Middle frontal gyrus (tissue), 1 donor: ENCODE results near the gene CCNC.

Source experiments
- DNase-seq: peaks from one replicate; pipeline ENCODE4 v3.0.0-alpha.2; 2015; ENCODE audit warnings: low spot score; ENCODE audit errors: extremely low spot score

Gene CCNC

GRCh38 chr6:99548706-99549105 is 19.8 kb downstream of the CCNC start:
- no peak for DNase-seq

- no peak for DNase-seq
Measured at GRCh38 chr6:99547526-99547925, 20.9 kb downstream of the CCNC start.

GRCh38 chr6:99545442-99545841 is 23.0 kb downstream of the CCNC start:
- DNase-seq: no peak

DNA sequence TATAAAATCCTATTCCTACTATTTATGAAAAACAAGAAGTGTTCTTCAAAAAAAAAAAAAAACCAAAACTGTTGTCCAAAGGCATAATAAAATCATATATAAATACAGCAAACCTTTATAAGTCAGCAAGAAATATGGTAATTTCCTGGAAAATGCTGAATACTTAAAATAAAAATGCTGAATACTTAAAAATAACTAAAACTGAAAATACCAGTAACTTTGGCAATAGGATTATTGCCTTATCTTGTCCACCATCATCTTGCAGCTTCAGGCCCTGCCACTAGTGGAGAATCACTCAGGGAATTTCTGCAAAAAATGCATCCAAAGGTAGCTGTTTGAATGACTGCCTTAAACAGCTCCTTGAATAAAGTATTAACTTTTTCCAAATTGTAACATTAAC is 24.5 kb downstream of the CCNC start:
- DNase-seq: no peak

- DNase-seq: no peak
Measured at GRCh38 chr6:99530627-99531026, 37.8 kb downstream of the CCNC start.

DNA sequence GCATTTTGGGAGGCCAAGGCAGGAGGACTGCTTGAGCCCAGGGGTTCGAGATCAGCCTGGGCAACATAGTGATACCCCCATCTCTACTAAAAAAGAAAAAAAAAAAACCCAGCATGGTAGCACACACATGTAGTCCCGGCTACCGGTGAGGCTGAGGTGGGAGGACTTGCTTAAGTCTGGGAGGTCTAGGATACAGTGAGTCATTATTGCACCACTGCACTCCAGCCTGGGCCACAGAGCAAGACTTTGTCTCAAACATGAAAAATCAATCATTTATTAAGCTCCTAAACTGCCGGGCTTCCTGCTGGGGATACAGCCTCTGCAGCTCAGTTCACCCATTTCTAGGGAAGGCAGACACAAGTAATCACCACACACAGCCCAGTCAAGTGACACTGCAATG is 45.9 kb downstream of the CCNC start:
- DNase-seq: no peak

DNA sequence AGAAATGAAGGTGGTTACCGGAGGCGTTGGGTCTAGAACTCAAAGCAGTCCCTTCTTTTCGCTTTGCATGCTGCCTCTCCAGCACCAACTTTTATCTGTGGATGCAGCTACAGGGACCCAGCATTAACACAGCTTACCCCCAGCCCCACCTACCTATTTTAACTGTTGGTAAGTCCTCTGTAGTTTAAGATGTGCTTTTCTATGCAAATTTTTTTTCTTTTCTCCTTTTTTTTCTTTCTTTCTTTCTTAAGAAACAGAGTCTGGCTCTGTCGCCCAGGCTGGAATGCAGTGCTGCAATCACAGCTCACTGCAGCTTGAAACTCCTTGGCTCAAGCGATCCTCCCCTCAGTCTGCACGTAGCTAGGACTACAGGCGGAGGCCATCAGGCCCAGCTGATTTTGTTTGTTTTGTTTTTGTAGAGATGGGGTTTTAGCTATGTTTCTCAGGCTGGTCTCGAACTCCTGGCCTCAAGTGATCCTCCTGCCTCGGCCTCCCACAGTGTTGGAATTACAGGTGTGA is 46.8 kb downstream of the CCNC start:
- no peak for DNase-seq

DNA sequence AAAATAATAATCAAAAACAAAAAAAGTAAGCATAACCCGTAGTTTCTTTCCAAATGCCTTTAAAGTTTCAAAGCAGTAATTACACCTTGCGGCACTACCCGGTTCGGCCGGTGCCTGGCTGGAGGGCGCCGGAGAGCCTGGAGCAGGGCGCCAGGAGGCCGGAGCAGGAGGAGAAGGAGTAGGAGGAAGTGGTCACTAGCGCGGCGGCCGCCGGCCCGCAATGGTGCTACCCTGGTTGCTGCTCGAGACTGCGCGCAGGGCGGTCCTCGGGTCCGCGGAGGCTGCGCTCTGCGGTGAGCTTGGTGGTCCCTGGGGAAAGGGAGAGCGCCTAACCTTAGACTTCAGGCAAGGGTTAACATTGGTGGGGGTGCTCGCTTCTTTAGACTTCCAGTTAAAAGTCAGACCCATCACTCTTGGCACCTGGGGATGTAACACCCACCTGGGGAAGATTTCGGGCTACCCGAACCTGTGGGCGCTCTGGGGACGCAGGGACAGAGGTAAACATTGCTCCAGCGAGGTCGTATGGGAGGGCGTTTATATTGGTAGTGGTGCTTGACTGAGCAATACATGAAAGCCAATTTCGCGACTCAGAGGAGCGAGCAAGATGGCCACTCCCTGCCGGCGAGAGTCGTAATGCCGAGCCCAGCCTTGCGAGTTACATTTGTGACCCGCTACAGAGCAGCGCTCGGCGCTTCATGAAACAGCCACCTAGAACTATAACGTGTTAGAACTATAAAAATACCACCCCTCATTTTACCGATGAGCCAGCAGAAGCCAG is 47.4 kb downstream of the CCNC start:
- DNase-seq: peak; percentile 74

- DNase-seq: no peak
Measured at GRCh38 chr6:99519446-99519845, 49.0 kb downstream of the CCNC start.

GRCh38 chr6:99514089-99514488 is 54.4 kb downstream of the CCNC start:
- DNase-seq: no peak

GRCh38 chr6:99512033-99512432 is 56.4 kb downstream of the CCNC start:
- DNase-seq: no peak

DNA sequence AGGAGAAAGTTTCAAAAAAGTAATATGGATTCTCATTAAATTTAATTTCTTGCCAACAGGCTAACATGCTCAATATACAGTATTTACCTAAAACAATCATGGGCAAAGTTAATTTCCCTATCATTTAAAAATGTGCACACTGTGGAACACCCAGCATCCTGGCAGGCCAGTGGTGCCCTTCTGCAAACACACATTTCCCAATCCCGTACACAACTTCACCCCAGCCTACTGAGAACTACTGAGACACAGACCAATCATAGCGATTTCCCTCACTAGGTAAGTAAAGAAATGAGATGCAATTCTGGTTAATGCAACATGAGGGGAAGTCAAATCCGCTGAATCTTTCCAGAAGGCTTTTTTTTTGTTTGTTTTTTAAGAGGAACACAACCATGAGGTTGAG is 60.8 kb downstream of the CCNC start:
- DNase-seq: no peak

DNA sequence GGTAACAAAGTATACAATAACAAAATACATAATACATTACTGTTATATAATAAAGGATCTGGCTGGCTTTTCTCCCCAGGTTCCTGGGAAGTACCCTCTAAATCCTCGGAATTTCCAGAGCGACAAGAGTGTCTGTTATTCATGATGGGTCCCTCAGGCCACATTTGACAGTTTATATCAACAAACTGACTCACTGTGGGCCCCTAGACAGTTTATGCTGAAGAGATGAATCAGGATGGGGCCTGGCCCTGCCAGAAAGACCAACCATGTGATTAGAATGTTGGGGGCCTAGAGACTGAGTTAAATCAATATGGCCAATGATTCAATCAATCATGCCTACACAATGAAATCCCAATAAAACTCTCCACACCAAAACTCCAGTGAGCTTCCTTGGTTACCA is 66.7 kb downstream of the CCNC start:
- DNase-seq: no peak

DNA sequence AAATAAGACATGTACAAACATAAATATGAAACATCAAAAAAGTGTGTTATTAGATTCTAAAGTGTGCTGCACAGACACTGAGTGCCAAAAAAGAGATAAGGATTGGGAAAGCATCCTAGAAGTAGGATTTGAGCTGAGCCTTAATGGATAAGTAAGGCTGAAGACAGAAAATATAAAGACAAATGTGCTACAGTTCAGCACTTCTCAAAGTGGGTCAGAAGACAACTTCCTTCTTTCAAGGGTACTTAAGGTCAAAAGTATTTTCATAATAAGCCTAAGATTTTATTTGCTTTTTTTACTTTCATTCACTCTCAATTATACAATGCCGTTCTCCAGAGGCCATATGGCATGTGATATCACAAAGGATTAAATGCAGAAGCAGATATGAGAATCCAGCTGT is 70.0 kb downstream of the CCNC start:
- DNase-seq: no peak

DNA sequence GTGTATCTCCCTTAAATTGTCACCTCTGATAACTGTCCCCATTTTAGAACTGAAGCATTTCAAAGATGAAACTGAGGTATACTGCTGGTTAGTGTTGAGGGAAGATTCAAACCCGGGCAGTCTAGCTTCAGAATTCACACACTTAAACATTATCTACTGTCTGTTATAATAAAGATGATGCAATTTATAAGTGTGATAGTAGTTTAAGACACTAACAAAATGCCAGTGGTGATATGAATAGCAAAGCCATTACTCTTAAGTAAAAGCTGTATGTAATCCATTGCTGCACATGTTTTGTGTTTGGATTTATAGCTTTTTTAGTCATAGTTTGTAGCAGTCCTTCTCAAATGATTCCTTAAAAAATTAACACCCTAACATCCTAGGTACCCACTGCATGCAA is 73.0 kb downstream of the CCNC start:
- DNase-seq: no peak
